ENCODE measurements around the gene DDIT3.

DDIT3 gene

GRCh38 chr12:57471661-57472060 lies 48.7 kb downstream of the DDIT3 start:
- no peak for TF ChIP-seq CTCF (IDR thresholded peaks at IDR 0.05; ENCODE audit: low read depth, low read length, poor library complexity, severe bottlenecking)
- TF ChIP-seq EZH2phosphoT487 (IDR thresholded peaks at IDR 0.05; ENCODE audit: borderline replicate concordance, low read length), result no peak
- Histone ChIP-seq H3K9me3 (ENCODE audit: control insufficient read depth, insufficient read depth, low read length) (no peaks in the 10 kb centered on the region), H3F3A (ENCODE audit: control insufficient read depth, insufficient read depth) (0 out of 2 replicates have a peak, but pooled peaks cover 3% of the 10 kb centered on the region), H3K27me3 (ENCODE audit: control insufficient read depth, low read length) (no peaks in the 10 kb centered on the region), H3K27ac (ENCODE audit: low read depth, low read length) (no peak overlapping the region), H3K36me3 (ENCODE audit: control insufficient read depth, low read length) (peaks cover 51% of the 10 kb centered on the region; the same call in 1 of the 2 replicates), H4K20me1 (ENCODE audit: control insufficient read depth, insufficient read depth, low read depth, low read length) (no peaks in the 10 kb centered on the region), H3K9me2 (replicated peaks; ENCODE audit: control insufficient read depth, low read length) (no peaks in the 10 kb centered on the region), H3K4me1 (ENCODE audit: control insufficient read depth, low read length) (peaks cover 25% of the 10 kb centered on the region), H3K4me3 (ENCODE audit: low read length) (no peak overlapping the region), H3K79me2 (ENCODE audit: control insufficient read depth, low read length) (peaks cover 10% of the 10 kb centered on the region), H3K4me2 (ENCODE audit: low read length) (no peak overlapping the region)

- H3K4me3 ChIP-seq (ENCODE audit: low read length), result no peak overlapping the region
- peaks cover 19% of the 10 kb centered on the region for H3K4me1 ChIP-seq (ENCODE audit: control insufficient read depth, low read length)
- TF ChIP-seq CTCF (IDR thresholded peaks at IDR 0.05; ENCODE audit: low read depth, low read length, poor library complexity, severe bottlenecking) (no peak), EZH2phosphoT487 (IDR thresholded peaks at IDR 0.05; ENCODE audit: borderline replicate concordance, low read length) (no peak)
- H3K36me3 ChIP-seq (ENCODE audit: control insufficient read depth, low read length), result peaks cover 47% of the 10 kb centered on the region; the same call in 1 of the 2 replicates
- H4K20me1 ChIP-seq (ENCODE audit: control insufficient read depth, insufficient read depth, low read depth, low read length), result no peaks in the 10 kb centered on the region
- H3K27ac ChIP-seq (ENCODE audit: low read depth, low read length), result no peak overlapping the region
- no peaks in the 10 kb centered on the region for H3K9me2 ChIP-seq (replicated peaks; ENCODE audit: control insufficient read depth, low read length)
- no peak overlapping the region for H3K4me2 ChIP-seq (ENCODE audit: low read length)
- no peaks in the 10 kb centered on the region for H3K9me3 ChIP-seq (ENCODE audit: control insufficient read depth, insufficient read depth, low read length)
- H3F3A ChIP-seq (ENCODE audit: control insufficient read depth, insufficient read depth), result 0 out of 2 replicates have a peak, but pooled peaks cover 3% of the 10 kb centered on the region
- no peaks in the 10 kb centered on the region for H3K27me3 ChIP-seq (ENCODE audit: control insufficient read depth, low read length)
- peaks cover 5% of the 10 kb centered on the region for H3K79me2 ChIP-seq (ENCODE audit: control insufficient read depth, low read length)
These were observed 49.2 kb downstream of the DDIT3 start for GRCh38 chr12:57470970-57471656.

- Histone ChIP-seq H3K79me2 (ENCODE audit: control insufficient read depth, low read length) (no peaks in the 10 kb centered on the region), H3K27ac (ENCODE audit: low read depth, low read length) (no peak overlapping the region), H3K9me3 (ENCODE audit: control insufficient read depth, insufficient read depth, low read length) (no peaks in the 10 kb centered on the region), H3K4me3 (ENCODE audit: low read length) (no peak overlapping the region), H3K36me3 (ENCODE audit: control insufficient read depth, low read length) (peaks cover 47% of the 10 kb centered on the region; the same call in 1 of the 2 replicates), H3K27me3 (ENCODE audit: control insufficient read depth, low read length) (no peaks in the 10 kb centered on the region), H4K20me1 (ENCODE audit: control insufficient read depth, insufficient read depth, low read depth, low read length) (no peaks in the 10 kb centered on the region), H3K4me2 (ENCODE audit: low read length) (no peak overlapping the region), H3F3A (ENCODE audit: control insufficient read depth, insufficient read depth) (0 out of 2 replicates have a peak, but pooled peaks cover 3% of the 10 kb centered on the region), H3K9me2 (replicated peaks; ENCODE audit: control insufficient read depth, low read length) (no peaks in the 10 kb centered on the region), H3K4me1 (ENCODE audit: control insufficient read depth, low read length) (peaks cover 16% of the 10 kb centered on the region)
- TF ChIP-seq EZH2phosphoT487 (IDR thresholded peaks at IDR 0.05; ENCODE audit: borderline replicate concordance, low read length), result no peak
- no peak for TF ChIP-seq CTCF (IDR thresholded peaks at IDR 0.05; ENCODE audit: low read depth, low read length, poor library complexity, severe bottlenecking)
These were observed 49.9 kb downstream of the DDIT3 start for GRCh38 chr12:57470286-57470969.

Measured in DOHH2 (cell line).